Right forelimb (tissue), 1 donor: Measurements from ENCODE around the gene VCAN.

Experiments used
- DNase-seq: peaks from one replicate; pipeline ENCODE4 v3.0.0-alpha.2; 2018

Gene VCAN

DNA sequence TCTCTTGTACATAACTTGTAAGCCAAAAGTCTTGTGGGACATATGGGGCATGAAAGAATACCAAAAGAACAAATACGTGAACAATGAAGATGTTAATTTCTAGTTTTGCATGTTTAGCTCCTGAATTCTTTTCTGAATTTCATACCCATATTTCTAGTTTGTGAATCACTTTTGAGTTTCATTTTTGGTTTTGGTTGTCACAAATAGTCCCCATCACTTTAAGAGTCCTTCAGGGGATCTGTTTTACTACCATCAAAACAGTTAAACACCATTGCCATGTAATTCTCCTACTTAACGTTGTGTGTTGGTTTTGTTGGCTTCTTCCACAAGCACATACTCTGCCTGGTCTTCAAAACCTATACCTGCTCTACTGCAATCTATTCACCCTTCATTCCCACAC, 27.0 kb downstream of the VCAN start:
- no peak for DNase-seq

- DNase-seq, result no peak
Observed at GRCh38 chr5:83503662-83504061, 32.1 kb downstream of the VCAN start.

DNA sequence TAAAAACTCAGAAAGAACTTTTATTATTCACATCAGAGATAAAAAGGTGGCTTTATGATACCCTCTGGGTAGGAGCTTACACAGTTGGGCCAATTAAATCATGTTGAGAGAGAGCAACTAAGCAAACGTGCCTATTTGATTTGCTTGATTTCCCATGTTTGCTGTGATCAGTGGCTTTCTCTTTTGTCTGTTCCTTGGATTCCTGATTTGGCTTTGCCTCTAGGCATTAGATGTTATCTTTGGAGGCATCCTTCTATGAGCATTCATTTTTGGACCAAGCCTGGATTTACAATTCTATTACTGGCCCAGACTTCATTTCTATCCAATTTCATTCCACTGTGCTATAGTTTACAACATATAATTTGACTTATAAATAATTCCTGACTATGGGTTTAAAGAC, 35.9 kb downstream of the VCAN start:
- no peak for DNase-seq

GRCh38 chr5:83509540-83509939, 38.0 kb downstream of the VCAN start:
- DNase-seq, result no peak

DNA sequence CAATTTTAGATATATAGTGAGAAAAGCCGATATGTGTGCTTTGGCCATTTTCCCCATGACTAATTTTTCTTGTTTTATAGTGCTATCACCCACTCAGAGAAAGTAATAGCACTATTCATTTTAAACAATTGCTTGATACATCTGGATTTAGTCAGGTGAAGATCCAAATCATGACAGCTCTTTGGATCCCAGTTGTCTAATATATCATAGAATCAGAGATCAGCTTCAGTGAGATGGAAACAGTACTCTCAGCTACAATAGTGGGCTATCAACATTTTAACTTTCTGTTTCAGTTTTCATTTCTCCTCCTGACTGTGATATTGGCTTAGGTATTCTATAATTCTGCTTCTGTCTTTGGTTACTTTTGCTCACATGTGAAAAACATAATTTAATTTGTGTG, 38.7 kb downstream of the VCAN start:
- DNase-seq, result no peak

GRCh38 chr5:83512061-83512745, 40.7 kb downstream of the VCAN start:
- no peak for DNase-seq

GRCh38 chr5:83513081-83513480, 41.5 kb downstream of the VCAN start:
- no peak for DNase-seq

DNA sequence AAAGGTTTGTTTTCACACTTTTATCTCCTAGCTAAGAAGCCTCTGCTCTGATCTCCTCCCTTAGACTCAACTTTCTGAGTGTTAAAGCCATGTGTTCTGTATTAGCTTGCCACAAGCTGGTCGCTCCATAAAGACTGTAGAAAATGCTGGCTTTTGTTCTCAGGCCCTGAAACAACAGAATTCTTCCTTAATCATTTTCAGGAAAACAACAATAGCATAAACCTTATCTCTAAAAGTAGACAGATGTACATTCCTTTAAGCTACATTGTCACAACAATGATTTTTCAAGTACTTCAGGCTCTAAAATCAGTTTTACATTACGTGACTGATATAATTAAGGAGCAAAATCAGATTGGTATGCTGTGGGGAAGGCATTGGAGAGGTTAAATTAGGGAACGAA, 41.9 kb downstream of the VCAN start:
- DNase-seq, result no peak

DNA sequence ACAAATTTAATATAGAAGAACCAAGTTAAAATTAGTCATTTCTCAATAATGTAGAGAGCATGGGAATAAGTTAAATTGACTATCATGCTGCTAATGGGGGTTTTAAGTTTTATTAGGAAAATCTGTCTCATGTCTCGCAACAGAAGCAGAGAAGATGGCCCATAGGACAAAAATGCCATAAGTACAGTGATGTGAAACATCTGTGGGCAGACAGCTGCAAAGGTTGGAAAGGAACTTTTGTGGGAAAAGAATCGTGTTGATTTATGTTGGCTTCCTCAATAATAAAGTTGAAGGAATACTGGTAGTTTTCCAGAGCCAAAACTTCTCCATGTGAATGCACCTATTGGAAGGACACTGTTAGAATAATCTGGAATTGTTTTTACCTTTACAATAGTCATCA, 44.8 kb downstream of the VCAN start:
- DNase-seq, result no peak

GRCh38 chr5:83517072-83517687, 45.6 kb downstream of the VCAN start:
- no peak for DNase-seq

DNA sequence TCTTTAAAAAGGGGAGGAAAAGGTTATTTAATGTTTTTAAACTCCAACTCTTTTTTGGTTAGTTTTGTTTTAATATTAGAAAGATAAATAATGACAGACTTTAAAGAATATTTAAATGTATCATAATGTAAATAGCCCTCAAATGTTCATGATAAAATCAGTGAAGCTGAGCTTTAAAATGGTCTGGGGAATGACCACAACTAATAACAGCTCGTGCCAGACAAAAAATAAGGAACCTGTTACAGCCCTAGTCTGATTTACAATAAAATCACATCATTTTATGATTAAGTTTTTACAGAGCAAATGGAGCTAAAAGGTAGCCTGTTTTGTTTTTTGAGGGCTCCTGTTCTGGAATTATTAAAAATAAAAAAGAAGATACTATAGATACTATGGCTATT, 46.1 kb downstream of the VCAN start:
- DNase-seq, result no peak

DNA sequence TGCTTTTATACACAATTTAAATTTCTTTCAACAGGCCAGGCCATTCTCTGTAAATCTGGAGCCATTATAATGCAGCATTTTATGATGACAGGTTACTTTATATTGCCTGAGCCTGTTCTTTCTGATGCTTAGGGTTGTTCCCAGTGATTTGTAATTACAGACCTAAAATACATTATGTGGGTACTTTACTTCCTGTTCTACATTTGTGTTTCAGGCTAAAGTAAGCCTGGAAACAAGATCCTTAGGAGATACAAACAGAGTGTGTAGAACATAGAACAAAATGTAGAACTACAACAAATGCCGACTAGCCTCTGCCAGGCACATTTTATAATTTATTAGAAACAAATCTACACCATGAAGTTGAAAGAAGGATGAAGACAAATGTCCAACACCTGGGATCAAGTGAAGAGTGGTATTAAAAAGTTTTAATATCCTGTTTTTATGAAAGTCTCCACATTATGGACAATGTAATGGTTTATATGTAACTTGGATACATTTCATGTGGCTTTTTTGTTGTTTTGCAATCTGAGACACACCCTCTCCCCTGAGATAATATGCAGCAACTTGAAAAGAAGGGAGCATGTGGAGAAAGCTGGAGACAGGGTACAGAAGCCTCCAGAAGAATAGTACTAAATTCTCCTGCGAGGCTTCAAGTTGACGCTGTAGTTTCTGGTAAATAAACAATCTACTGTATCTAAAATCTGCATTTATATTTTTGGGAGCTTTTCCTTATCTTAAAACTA, 46.9 kb downstream of the VCAN start:
- DNase-seq, result no peak

- no peak for DNase-seq
Observed at GRCh38 chr5:83522446-83522845, 50.9 kb downstream of the VCAN start.

- no peak for DNase-seq
Observed at GRCh38 chr5:83523929-83524328, 52.4 kb downstream of the VCAN start.

- DNase-seq, result no peak
Observed at GRCh38 chr5:83524345-83524744, 52.8 kb downstream of the VCAN start.

- DNase-seq, result no peak
Observed at GRCh38 chr5:83524991-83525390, 53.4 kb downstream of the VCAN start.

DNA sequence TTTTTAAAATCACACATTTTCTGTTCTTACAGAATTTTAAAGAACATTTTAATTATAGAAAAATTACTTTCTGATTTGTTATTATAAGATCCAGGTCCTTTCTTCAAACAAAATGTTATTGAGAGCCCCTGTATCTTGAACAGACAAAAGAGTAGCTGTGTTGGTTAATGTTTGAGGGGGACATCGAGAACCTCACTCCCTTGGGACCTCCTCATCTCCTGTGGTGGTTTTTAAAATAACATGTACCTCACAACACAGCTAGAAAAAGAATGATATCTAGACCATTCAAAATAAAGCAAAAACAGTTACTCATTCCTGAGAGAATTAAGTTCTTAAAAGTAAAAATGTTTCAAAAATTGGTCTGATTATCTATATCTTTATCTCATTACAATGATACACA, 54.7 kb downstream of the VCAN start:
- DNase-seq, result no peak

DNA sequence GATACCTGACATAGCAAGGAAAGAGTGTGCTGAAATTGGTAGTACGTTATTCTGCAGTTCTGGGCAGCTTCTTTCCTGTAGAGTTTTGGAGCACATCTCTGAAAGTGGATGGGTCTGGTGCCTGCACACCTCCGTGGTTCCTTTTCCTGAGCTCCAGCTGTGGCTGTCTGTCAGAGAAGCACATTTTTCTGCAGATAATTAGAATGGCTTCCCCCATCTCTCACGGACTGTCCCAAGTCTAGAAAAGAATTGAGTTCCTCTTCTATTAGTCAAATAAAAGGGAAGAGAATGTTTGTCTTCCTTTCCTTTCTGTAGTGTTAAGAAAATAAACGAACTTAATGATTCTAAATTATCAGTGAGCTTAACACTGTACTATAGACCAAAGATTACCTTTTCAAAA, 55.7 kb downstream of the VCAN start:
- DNase-seq, result no peak

GRCh38 chr5:83527722-83528438, 56.3 kb downstream of the VCAN start:
- DNase-seq, result no peak

- DNase-seq, result no peak
Observed at GRCh38 chr5:83528439-83528769, 56.9 kb downstream of the VCAN start.

- no peak for DNase-seq
Observed at GRCh38 chr5:83530193-83530592, 58.6 kb downstream of the VCAN start.

DNA sequence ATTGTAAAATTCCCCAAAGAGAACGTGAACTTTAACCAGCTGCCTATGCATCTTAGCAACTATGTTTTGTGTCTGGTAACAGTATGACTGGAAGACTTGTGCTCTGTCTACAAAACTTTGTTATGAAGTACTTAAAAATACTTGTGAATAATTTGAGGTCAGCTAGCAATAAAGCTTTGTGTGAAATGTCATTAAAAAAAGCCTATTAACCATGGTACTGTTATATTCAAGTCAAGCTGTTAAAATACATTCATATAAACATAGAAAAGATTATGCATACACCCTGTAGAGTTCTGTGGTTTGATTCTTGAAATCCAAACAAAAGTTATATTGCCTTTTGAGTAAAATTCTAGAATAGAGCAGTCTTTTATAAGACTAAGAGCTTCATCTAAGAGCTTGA, 60.1 kb downstream of the VCAN start:
- no peak for DNase-seq

GRCh38 chr5:83538786-83539462, 67.4 kb downstream of the VCAN start:
- no peak for DNase-seq
